GM12874 (cell line): ENCODE data around the gene TOLLIP.

Source experiments
- CTCF ChIP-seq: IDR thresholded peaks from 2 replicates; pipeline ENCODE4 v1.5.1; 2011; ENCODE audit warnings: low read depth, mild to moderate bottlenecking, control low read depth, low read length, moderate library complexity; ENCODE audit not compliant: insufficient read depth

TOLLIP gene

GRCh38 chr11:1234054-1234720 is 75.2 kb downstream of the TOLLIP start:
- no peak for TF ChIP-seq CTCF

GRCh38 chr11:1233351-1234053 is 75.9 kb downstream of the TOLLIP start:
- no peak for TF ChIP-seq CTCF

- TF ChIP-seq CTCF = no peak
Observed at GRCh38 chr11:1232883-1233321, 76.5 kb downstream of the TOLLIP start.

GRCh38 chr11:1232021-1232882 is 77.2 kb downstream of the TOLLIP start:
- TF ChIP-seq CTCF = no peak

- TF ChIP-seq CTCF = no peak
Observed at GRCh38 chr11:1231396-1232020, 77.9 kb downstream of the TOLLIP start.

GRCh38 chr11:1230456-1231395 is 78.7 kb downstream of the TOLLIP start:
- TF ChIP-seq CTCF = no peak
